Epithelial cell of proximal tubule (primary cell): Measurements from ENCODE around the gene LATS2. TPM values are rescaled to one million over a fixed set of nuclear protein-coding genes. Genes with fewer than 3 reads are reported as not detected.
A peak's percentile ranks its signal among the peaks of the same experiment; 100 is the strongest.

ENCODE experiments used
- DNase-seq: peaks from one replicate; pipeline ENCODE4 v3.0.0-alpha.2; 2011; ENCODE audit warnings: low read depth
- H3K4me3 ChIP-seq: 2 replicates; pipeline ENCODE4 v1.5.1; 2011; ENCODE audit warnings: low read depth, mild to moderate bottlenecking, low read length
- total RNA-seq: library from RNA; depleted of rRNA; stranded (reverse); fragments of >200 nt; gene quantifications from 2 replicates; pipeline ENCODE4 v1.2.3, GENCODE V29; 2015
- TF ChIP-seq, protein P1 (sequence below): conservative IDR thresholded peaks from 2 replicates; pipeline ENCODE4 v1.5.1; 2012; ENCODE audit warnings: low read depth, mild to moderate bottlenecking, low read length

LATS2 gene
- total RNA-seq, 1 donor from 2014 or later, result 22.1 TPM

DNA sequence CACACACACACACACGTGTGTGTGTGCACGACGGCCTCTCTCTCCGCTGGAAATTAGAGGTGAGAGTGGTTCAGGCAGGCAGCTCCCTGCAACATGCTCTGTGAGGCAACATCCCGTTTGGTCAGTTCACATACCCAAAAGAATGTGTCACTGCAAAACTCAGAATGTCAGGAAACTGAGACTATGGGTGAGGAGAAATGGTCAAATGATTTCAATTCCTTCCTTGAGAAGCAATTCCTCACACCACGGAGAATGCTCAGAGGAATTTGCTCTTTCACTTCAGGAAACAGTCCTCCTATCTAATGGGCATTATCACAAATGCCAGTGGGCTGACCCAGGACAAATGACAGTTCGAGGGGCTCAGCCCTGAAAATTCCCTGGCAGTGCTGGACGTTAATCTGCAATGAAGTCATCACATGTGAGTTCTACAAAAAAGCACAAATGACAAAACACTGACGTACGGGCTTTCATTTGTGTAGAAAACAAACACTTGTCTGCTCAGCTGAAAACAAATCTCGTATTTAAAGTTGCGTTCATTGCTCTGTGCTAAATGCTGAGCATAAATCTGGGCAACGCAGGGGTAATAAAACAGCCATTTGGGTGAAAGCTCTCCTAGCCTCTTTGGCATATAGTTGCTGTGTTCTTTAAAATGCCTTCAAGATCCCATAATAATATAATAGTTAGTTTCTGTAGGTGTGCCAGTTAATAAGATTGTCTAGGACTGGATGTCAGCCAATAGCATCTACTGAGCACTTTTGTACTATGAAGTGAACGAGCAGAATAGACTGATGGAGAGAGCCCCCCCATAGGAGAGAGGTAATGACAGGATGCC lies 18.6 kb upstream of the LATS2 start:
- peak; percentile 89 for DNase-seq
- TF ChIP-seq, protein P1, sequence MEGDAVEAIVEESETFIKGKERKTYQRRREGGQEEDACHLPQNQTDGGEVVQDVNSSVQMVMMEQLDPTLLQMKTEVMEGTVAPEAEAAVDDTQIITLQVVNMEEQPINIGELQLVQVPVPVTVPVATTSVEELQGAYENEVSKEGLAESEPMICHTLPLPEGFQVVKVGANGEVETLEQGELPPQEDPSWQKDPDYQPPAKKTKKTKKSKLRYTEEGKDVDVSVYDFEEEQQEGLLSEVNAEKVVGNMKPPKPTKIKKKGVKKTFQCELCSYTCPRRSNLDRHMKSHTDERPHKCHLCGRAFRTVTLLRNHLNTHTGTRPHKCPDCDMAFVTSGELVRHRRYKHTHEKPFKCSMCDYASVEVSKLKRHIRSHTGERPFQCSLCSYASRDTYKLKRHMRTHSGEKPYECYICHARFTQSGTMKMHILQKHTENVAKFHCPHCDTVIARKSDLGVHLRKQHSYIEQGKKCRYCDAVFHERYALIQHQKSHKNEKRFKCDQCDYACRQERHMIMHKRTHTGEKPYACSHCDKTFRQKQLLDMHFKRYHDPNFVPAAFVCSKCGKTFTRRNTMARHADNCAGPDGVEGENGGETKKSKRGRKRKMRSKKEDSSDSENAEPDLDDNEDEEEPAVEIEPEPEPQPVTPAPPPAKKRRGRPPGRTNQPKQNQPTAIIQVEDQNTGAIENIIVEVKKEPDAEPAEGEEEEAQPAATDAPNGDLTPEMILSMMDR, result no peak
- H3K4me3 ChIP-seq, result peak overlapping the region; percentile 33

DNA sequence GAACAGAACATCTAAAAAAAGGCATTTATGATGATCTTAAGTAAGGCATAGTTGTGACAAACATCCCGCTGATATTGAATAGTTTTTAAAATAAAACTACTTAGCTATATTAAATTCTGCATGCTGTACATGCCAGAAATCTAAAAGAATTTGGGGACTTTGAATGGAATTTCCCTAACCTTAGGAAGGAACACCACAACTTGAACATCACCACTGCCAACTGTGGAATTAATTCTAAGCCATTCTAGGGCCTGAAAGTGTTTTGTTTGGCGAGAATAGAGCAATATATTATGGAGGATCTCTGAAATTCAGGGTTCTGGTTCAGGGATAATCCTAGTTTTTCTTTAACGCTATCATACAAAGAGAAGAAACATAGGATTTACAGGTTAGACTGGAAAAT lies 17.8 kb upstream of the LATS2 start:
- no peak overlapping the region for H3K4me3 ChIP-seq
- TF ChIP-seq, protein P1, result no peak
- DNase-seq, result no peak

GRCh38 chr13:21078501-21078900 lies 17.1 kb upstream of the LATS2 start:
- TF ChIP-seq, protein P1, result no peak
- no peak overlapping the region for H3K4me3 ChIP-seq
- DNase-seq, result no peak

- no peak for DNase-seq
- no peak overlapping the region for H3K4me3 ChIP-seq
- TF ChIP-seq, protein P1, result no peak
Measured at GRCh38 chr13:21077788-21078353, 16.5 kb upstream of the LATS2 start.

DNA sequence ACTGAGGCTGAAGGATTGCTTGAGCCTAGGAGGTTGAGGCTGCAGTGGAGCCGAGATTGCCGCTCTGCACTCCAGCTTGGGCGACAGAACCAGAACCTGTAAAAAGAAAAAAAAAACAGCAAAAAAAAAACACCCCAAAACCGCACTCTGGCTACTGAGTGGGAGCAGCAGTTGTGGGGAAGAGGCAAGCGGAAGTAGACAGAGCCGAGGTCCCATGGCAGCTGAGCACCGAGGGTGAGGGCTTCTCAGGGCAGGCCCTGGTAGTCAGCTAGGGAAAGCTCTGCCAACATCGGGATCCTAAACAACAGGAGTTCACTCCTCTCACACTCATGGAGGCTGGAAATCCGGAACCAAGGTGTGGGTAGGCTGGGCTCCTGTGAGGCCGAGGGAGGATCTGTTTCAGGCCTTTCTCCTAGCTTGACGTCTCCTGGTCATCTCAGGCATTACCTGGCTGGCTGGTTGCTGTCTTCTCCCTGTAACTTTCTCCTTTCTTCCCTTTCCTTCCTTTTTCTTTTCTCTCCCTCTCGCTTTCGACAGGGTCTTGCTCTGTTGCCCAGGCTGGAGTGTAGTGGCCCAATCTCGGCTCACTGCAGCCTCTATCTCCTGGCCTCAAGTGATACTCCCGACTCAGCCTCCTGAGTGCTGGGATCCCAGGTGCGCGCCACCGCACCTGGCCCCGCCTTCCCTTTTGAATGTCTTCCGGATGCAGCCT lies 15.8 kb upstream of the LATS2 start:
- TF ChIP-seq, protein P1, result no peak
- DNase-seq, result no peak
- H3K4me3 ChIP-seq, result no peak overlapping the region

DNA sequence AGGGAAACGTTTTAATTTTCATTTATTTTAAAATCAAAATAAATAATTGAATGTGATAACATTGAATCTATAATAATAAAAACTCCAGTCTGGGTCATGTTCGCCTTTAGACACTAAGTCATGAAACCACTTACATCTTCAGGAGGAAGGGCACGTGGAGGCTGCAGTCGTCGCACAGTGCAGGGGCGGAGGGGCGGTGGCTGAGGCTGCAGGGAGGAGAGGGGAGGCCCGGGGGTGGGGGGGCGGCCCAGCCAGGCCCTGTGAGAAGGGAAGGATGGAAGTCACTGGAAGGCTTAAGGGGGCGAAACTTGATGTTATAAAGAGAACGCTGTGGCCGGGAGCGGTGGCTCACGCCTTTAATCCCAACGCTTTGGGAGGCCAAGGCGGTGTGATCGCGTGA lies 14.9 kb upstream of the LATS2 start:
- H3K4me3 ChIP-seq, result no peak overlapping the region
- no peak for DNase-seq
- TF ChIP-seq, protein P1, result no peak
